ENCODE measurements around the gene C16orf74.

Gene C16orf74

DNA sequence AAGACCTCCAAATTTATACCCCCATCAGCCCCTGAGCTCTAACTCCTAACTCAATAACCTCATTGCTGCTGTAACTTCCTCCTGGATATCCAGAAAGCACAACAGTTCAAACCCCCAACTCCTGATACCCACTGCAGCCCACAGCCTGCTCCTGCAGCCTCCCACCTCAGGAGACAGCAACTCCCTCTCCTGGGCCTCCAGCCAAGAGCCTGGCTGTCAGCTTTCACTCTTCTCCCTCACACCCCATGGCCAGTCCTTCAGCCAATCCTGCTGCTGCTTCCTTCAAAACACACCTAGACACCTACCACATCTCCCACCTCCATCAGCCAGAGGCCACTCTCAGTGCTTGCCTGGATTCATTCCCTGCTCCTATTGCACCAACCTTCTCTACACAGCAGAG lies 67.5 kb downstream of the C16orf74 start:
- Histone ChIP-seq H3K4me3 (ENCODE audit: severe bottlenecking) (no peak overlapping the region), H3K36me3 (ENCODE audit: low read depth) (peaks cover 66% of the 10 kb centered on the region), H3K4me1 (ENCODE audit: insufficient read depth, poor library complexity, severe bottlenecking) (no peaks in the 10 kb centered on the region), H3K9me3 (ENCODE audit: severe bottlenecking) (no peaks in the 10 kb centered on the region), H3K27ac (ENCODE audit: poor library complexity, severe bottlenecking) (no peak overlapping the region), H3K27me3 (ENCODE audit: insufficient read depth, poor library complexity, severe bottlenecking) (no peaks in the 10 kb centered on the region)
- ATAC-seq (ENCODE audit: low read depth): peak; percentile 15; the same call in 1 of the 3 replicates
- no peak for DNase-seq (ENCODE audit: low spot score)
- TF ChIP-seq CTCF (IDR thresholded peaks at IDR 0.05; ENCODE audit: poor library complexity, severe bottlenecking): no peak

DNA sequence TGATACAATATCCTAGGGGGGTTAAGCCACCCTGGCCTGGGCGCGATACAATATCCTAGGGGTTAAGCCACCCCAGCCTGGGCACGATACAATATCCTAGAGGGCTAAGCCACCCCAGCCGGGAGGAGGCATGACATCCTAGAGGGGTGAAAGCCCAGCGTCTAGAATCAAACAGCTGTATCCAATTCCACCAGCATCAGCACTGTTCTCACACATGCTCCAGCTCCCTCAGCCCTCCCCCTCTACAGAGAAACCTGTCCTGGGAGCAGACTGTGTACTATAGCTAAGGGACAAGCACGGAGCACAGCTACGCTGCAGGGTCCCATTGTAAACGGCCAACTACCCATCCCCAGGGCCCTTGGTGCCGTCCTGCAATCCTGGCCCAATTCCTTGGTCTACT lies 68.4 kb downstream of the C16orf74 start:
- H3K4me1 ChIP-seq (ENCODE audit: insufficient read depth, poor library complexity, severe bottlenecking): no peaks in the 10 kb centered on the region
- H3K27ac ChIP-seq (ENCODE audit: poor library complexity, severe bottlenecking): no peak overlapping the region
- peaks cover 74% of the 10 kb centered on the region for H3K36me3 ChIP-seq (ENCODE audit: low read depth)
- no peak for TF ChIP-seq CTCF (IDR thresholded peaks at IDR 0.05; ENCODE audit: poor library complexity, severe bottlenecking)
- H3K4me3 ChIP-seq (ENCODE audit: severe bottlenecking): no peak overlapping the region
- DNase-seq (ENCODE audit: low spot score) (no peak), ATAC-seq (ENCODE audit: low read depth) (no peak; the same call in 2 of the 3 replicates)
- no peaks in the 10 kb centered on the region for H3K27me3 ChIP-seq (ENCODE audit: insufficient read depth, poor library complexity, severe bottlenecking)
- no peaks in the 10 kb centered on the region for H3K9me3 ChIP-seq (ENCODE audit: severe bottlenecking)

DNA sequence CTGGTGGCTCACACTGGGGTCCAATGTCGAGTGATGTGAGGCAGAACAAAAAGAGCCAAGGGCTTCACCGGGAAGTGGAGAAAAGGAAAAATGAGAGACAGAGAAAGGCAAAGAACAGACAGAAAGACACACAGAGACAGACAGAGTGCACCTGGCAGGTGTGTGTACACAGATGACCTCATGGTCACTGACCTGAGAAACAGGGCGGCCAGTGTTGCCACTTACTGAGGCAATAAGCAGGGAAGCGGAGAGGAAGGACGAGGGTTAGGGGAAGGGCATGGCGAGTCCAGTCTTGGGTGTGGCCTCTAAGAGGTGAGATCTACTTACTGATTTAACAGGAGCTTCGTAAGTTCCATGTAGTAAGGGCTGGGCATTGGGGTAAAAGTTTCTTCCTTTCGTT lies 69.6 kb downstream of the C16orf74 start:
- no peak for ATAC-seq (ENCODE audit: low read depth)
- Histone ChIP-seq H3K36me3 (ENCODE audit: low read depth) (peaks cover 75% of the 10 kb centered on the region), H3K4me1 (ENCODE audit: insufficient read depth, poor library complexity, severe bottlenecking) (no peaks in the 10 kb centered on the region), H3K27ac (ENCODE audit: poor library complexity, severe bottlenecking) (no peak overlapping the region), H3K4me3 (ENCODE audit: severe bottlenecking) (no peak overlapping the region), H3K9me3 (ENCODE audit: severe bottlenecking) (no peaks in the 10 kb centered on the region), H3K27me3 (ENCODE audit: insufficient read depth, poor library complexity, severe bottlenecking) (no peaks in the 10 kb centered on the region)
- no peak for DNase-seq (ENCODE audit: low spot score)
- TF ChIP-seq CTCF (IDR thresholded peaks at IDR 0.05; ENCODE audit: poor library complexity, severe bottlenecking): no peak

DNA sequence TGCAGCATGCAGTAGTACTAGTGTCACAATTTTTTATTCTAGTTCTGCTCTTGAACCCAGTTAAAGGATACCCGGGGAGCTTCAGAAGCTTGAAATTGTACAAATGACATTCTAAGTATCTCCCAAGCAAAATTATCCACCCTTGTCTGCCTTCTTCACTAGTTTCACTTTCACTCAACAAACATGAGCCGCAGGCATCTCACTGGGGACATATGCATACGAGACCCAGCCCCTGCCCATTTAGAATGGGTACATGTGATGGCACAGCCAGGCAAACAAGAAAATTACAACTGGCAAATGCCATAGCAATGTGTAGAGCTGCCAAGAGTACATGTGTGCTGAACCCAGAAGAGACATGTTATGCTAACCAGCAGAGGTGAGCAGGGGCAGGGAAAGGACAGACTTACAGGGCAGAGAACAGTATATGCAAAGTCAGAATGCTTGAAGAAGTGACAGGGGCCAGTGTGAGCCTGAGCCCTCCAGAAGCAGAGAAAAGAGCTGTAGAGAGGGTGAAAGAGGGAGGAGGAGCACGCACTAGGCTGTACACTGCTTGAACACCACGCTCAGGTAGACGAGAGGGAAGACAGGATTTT lies 70.4 kb downstream of the C16orf74 start:
- no peaks in the 10 kb centered on the region for H3K4me1 ChIP-seq (ENCODE audit: insufficient read depth, poor library complexity, severe bottlenecking)
- DNase-seq (ENCODE audit: low spot score): no peak
- no peak for ATAC-seq (ENCODE audit: low read depth)
- no peak overlapping the region for H3K27ac ChIP-seq (ENCODE audit: poor library complexity, severe bottlenecking)
- no peak overlapping the region for H3K4me3 ChIP-seq (ENCODE audit: severe bottlenecking)
- H3K27me3 ChIP-seq (ENCODE audit: insufficient read depth, poor library complexity, severe bottlenecking): no peaks in the 10 kb centered on the region
- no peak for TF ChIP-seq CTCF (IDR thresholded peaks at IDR 0.05; ENCODE audit: poor library complexity, severe bottlenecking)
- peaks cover 83% of the 10 kb centered on the region for H3K36me3 ChIP-seq (ENCODE audit: low read depth)
- no peaks in the 10 kb centered on the region for H3K9me3 ChIP-seq (ENCODE audit: severe bottlenecking)

DNA sequence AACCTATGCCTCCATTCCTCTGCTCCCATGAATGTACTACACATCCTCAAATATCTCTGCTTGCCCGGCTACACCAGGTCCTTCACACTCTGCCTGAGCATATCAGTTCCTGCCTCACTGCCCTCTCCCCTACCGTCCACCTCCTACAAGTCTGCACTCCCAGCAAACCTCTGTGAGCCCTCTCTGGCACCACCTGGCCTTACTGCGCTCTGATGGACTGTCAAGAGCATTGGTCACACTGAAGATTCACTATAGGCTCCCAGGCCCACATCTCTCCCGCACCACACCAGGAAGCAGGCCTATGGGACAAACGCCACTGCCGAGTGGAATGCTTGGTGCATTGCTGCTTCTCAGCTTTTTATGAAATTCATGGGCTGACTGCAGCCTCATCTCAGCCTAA lies 71.0 kb downstream of the C16orf74 start:
- Histone ChIP-seq H3K36me3 (ENCODE audit: low read depth) (peaks cover 84% of the 10 kb centered on the region), H3K4me3 (ENCODE audit: severe bottlenecking) (no peak overlapping the region), H3K9me3 (ENCODE audit: severe bottlenecking) (no peaks in the 10 kb centered on the region), H3K27me3 (ENCODE audit: insufficient read depth, poor library complexity, severe bottlenecking) (no peaks in the 10 kb centered on the region), H3K27ac (ENCODE audit: poor library complexity, severe bottlenecking) (no peak overlapping the region), H3K4me1 (ENCODE audit: insufficient read depth, poor library complexity, severe bottlenecking) (no peaks in the 10 kb centered on the region)
- no peak for ATAC-seq (ENCODE audit: low read depth)
- no peak for DNase-seq (ENCODE audit: low spot score)
- no peak for TF ChIP-seq CTCF (IDR thresholded peaks at IDR 0.05; ENCODE audit: poor library complexity, severe bottlenecking)

Data from RWPE2 (cell line).